Endothelial cell of umbilical vein (primary cell): ENCODE results near the gene TEKTIP1. TPM values are rescaled to one million over a fixed set of nuclear protein-coding genes. Genes with fewer than 3 reads are reported as not detected.

Source experiments
- BruUV-seq: library from RNA; stranded (reverse); fragments of 400-500 nt; replicated peaks from 2 replicates; lab custom pipeline; 2021; lab: Mats Ljungman, UMichigan
- CTCF ChIA-PET: fragments of 300-600, 350-600 bp; sonication (Branson Sonifier 250); formaldehyde crosslinking; loops from one replicate; lab custom pipeline; 2021; ENCODE audit warnings: antibody characterized with exemption, inconsistent platforms; lab: Charles Lee
- POLR2A ChIA-PET: fragments of 300-600, 350-600 bp; sonication (Branson Sonifier 250); formaldehyde crosslinking; loops from one replicate; lab custom pipeline; 2021; ENCODE audit warnings: antibody characterized with exemption, inconsistent platforms; lab: Charles Lee
- DNase-seq: peaks from one replicate; pipeline ENCODE4 v3.0.0-alpha.2; 2011; ENCODE audit warnings: low read depth, low spot score
- FAIRE-seq: peaks from 2 replicates; lab custom pipeline; 2011; peaks lifted over from hg19 to GRCh38; lab: Jason Lieb, UNC
- H2AFZ ChIP-seq: 2 replicates; pipeline ENCODE4 v1.6.0; 2012; ENCODE audit warnings: low read depth, low read length, control low read depth, inconsistent platforms
- H3K27ac ChIP-seq: 2 replicates; pipeline ENCODE4 v1.5.1; 2011; ENCODE audit warnings: low read depth, mild to moderate bottlenecking, control low read depth, low read length, moderate library complexity; ENCODE audit not compliant: insufficient read depth
- H3K27me3 ChIP-seq, 2 experiments: 2 replicates each; pipeline versions ENCODE4 v1.6.0 to v1.6.1; 2011; ENCODE audit warnings: low read length in 2 of 2, mixed read lengths in 1 of 2; ENCODE audit not compliant: control insufficient read depth in 2 of 2, insufficient read depth in 2 of 2
- H3K36me3 ChIP-seq, 2 experiments: 2 replicates in 1 of 2; 3 replicates in 1 of 2; pipeline ENCODE4 v1.5.1; 2011; ENCODE audit warnings: low read length in 2 of 2, mild to moderate bottlenecking in 1 of 2, moderate library complexity in 1 of 2; ENCODE audit not compliant: control insufficient read depth in 2 of 2, insufficient read depth in 2 of 2; ENCODE audit errors: extremely low read depth in 1 of 2
- H3K4me1 ChIP-seq: 3 replicates; pipeline ENCODE4 v1.5.1; 2011; ENCODE audit warnings: mild to moderate bottlenecking, low read length; ENCODE audit not compliant: control insufficient read depth, insufficient read depth; ENCODE audit errors: extremely low read depth
- H3K4me2 ChIP-seq: 2 replicates; pipeline ENCODE4 v1.6.1; 2011; ENCODE audit warnings: low read length, control low read depth, mixed read lengths; ENCODE audit not compliant: insufficient read depth
- H3K4me3 ChIP-seq, 3 experiments: fragments of 200-600 bp in 1 of 3; sonication (generic), shearing (Covaris generic) in 1 of 3; replicated peaks in 1 of 3; 2 replicates each; pipeline ENCODE4 v1.5.1; 2011 to 2016; ENCODE audit warnings: control low read depth in 3 of 3, low read length in 3 of 3, mild to moderate bottlenecking in 2 of 3, inconsistent platforms in 1 of 3, low read depth in 1 of 3, moderate library complexity in 1 of 3; ENCODE audit not compliant: insufficient read depth in 1 of 3
- H3K79me2 ChIP-seq: 2 replicates; pipeline ENCODE4 v1.6.0; 2012; ENCODE audit warnings: low read length, inconsistent platforms; ENCODE audit not compliant: control insufficient read depth, insufficient read depth
- H3K9ac ChIP-seq: replicated peaks from 2 replicates; pipeline ENCODE3; 2011; ENCODE audit warnings: low read length, control low read depth; ENCODE audit not compliant: insufficient read depth; ENCODE audit errors: extremely low read depth
- H3K9me1 ChIP-seq: replicated peaks from 3 replicates; pipeline ENCODE4 v1.6.0; 2011; ENCODE audit warnings: mild to moderate bottlenecking, low read length; ENCODE audit not compliant: control insufficient read depth, insufficient read depth; ENCODE audit errors: extremely low read depth
- H3K9me3 ChIP-seq: replicated peaks from 2 replicates; pipeline ENCODE4 v1.5.1; 2012; ENCODE audit warnings: low read length, inconsistent platforms; ENCODE audit not compliant: control insufficient read depth, insufficient read depth
- H4K20me1 ChIP-seq: replicated peaks from 2 replicates; pipeline ENCODE3; 2011; ENCODE audit warnings: mild to moderate bottlenecking, low read length; ENCODE audit not compliant: control insufficient read depth, insufficient read depth; ENCODE audit errors: extremely low read depth
- EZH2 ChIP-seq: IDR thresholded peaks from 2 replicates; pipeline ENCODE4 v1.6.1; 2012; ENCODE audit warnings: borderline replicate concordance, low read depth, mild to moderate bottlenecking, moderate library complexity, low read length, inconsistent platforms; ENCODE audit not compliant: severe bottlenecking
- FOS ChIP-seq: IDR thresholded peaks from 2 replicates; pipeline ENCODE4 v1.6.1; 2011; ENCODE audit warnings: mild to moderate bottlenecking, low read length, moderate library complexity, borderline replicate concordance; ENCODE audit not compliant: insufficient read depth
- GATA2 ChIP-seq: IDR thresholded peaks from 2 replicates; pipeline ENCODE4 v1.7.0; 2011; ENCODE audit warnings: low read depth, mild to moderate bottlenecking, moderate library complexity, mixed read lengths, low read length; ENCODE audit not compliant: insufficient read length, insufficient read depth
- JUN ChIP-seq: IDR thresholded peaks from 2 replicates; pipeline ENCODE4 v1.6.1; 2011; ENCODE audit warnings: borderline replicate concordance, low read depth; ENCODE audit not compliant: insufficient read length, insufficient read depth
- MYC ChIP-seq: IDR thresholded peaks from one replicate; pipeline ENCODE4 v1.6.1; 2011; ENCODE audit warnings: mild to moderate bottlenecking, low read depth, low read length
- POLR2A ChIP-seq: IDR thresholded peaks from 2 replicates; pipeline ENCODE4 v1.6.1; 2012; ENCODE audit warnings: low read depth, mild to moderate bottlenecking, control low read depth, low read length
- POLR2AphosphoS5 ChIP-seq: IDR thresholded peaks from 2 replicates; pipeline ENCODE4 v1.6.1; 2012; ENCODE audit warnings: low read depth, mild to moderate bottlenecking, control low read depth, low read length, moderate library complexity; ENCODE audit not compliant: insufficient read depth
- dilution Hi-C: fragments of 300-500 bp; cut with MboI; formaldehyde crosslinking; loops from one replicate; pipeline ENCODE4 v1.15.0; 2019; ENCODE audit warnings: low sequenced_read_pairs; ENCODE audit not compliant: extremely low pct_ligation_motif_present
- intact Hi-C: fragments of 100-400 bp; cut with micrococcal nuclease; formaldehyde crosslinking; loops from one replicate; pipeline ENCODE4 v1.10.0; 2022
- polyA plus RNA-seq, 4 experiments: library from polyadenylated mRNA; depleted of rRNA in 3 of 4; stranded (reverse) in 3 of 4; unstranded in 1 of 4; fragments of >200 nt; gene quantifications; 2 replicates each; pipeline versions ENCODE4 v1.2.1 to v1.2.3, GENCODE V29; 2011 to 2012; ENCODE audit warnings: missing spikeins in 1 of 4
- total RNA-seq: library from RNA; stranded (reverse); gene quantifications from 2 replicates; pipeline ENCODE4 v1.2.3, GENCODE V29; 2021
- TF ChIP-seq, protein P1 (sequence below), 2 donors: IDR thresholded peaks; 1 replicate in 1 of 2; 2 replicates in 1 of 2; pipeline ENCODE4 v1.5.1; 2011; ENCODE audit warnings: low read length in 2 of 2, mild to moderate bottlenecking in 2 of 2, moderate library complexity in 2 of 2, control low read depth in 1 of 2, inconsistent platforms in 1 of 2, low read depth in 1 of 2; ENCODE audit not compliant: insufficient read depth in 1 of 2; ENCODE audit errors: extremely low read depth in 1 of 2
- TF ChIP-seq, protein P2 (sequence below): IDR thresholded peaks from 2 replicates; pipeline ENCODE4 v1.6.1; 2011; ENCODE audit not compliant: insufficient read depth, insufficient read length

The TEKTIP1 gene
- total and polyA plus RNA-seq, 2 donors (not counting 3 experiments of a cell fraction or from before 2014, with no cell fraction given): 0.73 TPM; not detected in 1

DNA sequence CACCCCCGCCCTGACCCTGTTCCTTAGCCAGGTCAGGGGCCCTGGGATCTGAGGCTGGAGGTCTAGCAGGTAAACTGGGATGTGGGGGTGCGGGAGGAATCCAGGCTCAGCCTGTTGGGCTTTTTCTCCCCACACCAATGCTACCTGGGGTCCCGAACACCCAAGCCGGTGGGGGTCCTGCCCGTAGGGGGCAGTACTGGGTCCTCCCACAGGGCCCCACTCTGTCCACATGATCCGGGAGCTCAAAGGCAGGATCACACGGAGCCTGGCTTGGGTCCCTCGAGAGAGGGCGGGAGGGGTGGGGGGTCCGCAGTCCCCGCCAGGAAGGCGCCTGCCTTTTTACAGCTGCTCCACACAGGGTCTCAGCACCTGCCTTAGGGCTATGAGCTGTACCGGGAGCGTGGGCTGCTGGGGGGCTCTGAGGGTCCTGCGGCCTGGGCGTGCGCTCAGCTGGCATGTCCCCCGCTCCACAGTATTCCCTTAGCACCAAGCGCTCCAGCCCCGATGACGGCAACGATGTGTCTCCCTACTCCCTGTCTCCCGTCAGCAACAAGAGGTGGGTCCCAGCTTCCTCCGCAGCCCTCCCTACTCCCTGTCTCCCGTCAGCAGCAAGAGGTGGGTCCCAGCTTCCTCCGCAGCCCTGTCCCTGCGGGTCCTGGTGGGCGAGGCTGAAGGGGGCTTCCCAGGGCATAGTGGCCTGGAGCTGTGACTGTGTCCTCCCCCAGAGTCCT, 12.3 kb upstream of the TEKTIP1 start:
- Histone ChIP-seq H3K4me3 (no peak overlapping the region), H3K9me1 (no peaks in the 10 kb centered on the region), H4K20me1 (no peaks in the 10 kb centered on the region), H3K79me2 (peaks cover 7% of the 10 kb centered on the region), H3K4me2 (no peak overlapping the region), H3K9ac (no peak overlapping the region), H3K27me3 (no peaks in the 10 kb centered on the region), H3K27ac (no peak overlapping the region), H3K9me3 (no peaks in the 10 kb centered on the region), H2AFZ (no peak overlapping the region), H3K4me1 (no peaks in the 10 kb centered on the region), H3K36me3 (peaks cover 5 to 51% of the 10 kb centered on the region in 2 experiments)
- no peak for TF ChIP-seq FOS
- TF ChIP-seq, protein P1, sequence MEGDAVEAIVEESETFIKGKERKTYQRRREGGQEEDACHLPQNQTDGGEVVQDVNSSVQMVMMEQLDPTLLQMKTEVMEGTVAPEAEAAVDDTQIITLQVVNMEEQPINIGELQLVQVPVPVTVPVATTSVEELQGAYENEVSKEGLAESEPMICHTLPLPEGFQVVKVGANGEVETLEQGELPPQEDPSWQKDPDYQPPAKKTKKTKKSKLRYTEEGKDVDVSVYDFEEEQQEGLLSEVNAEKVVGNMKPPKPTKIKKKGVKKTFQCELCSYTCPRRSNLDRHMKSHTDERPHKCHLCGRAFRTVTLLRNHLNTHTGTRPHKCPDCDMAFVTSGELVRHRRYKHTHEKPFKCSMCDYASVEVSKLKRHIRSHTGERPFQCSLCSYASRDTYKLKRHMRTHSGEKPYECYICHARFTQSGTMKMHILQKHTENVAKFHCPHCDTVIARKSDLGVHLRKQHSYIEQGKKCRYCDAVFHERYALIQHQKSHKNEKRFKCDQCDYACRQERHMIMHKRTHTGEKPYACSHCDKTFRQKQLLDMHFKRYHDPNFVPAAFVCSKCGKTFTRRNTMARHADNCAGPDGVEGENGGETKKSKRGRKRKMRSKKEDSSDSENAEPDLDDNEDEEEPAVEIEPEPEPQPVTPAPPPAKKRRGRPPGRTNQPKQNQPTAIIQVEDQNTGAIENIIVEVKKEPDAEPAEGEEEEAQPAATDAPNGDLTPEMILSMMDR (IDR thresholded peaks at IDR 0.05; ENCODE audit: extremely low read depth in 1 of 2, insufficient read depth in 1 of 2, low read depth in 1 of 2, low read length in 2 of 2): peak in 1 of 2 donors; percentile 24
- dilution Hi-C loops (no loop called here), intact Hi-C loops (no loop called here)
- DNase-seq (no peak), FAIRE-seq (no peak)
- no TSS peak for BruUV-seq
- ChIA-PET POLR2A (no interaction called here), CTCF (interaction anchor here (1.0 to 1.4 kb wide), 2 partner anchors 18 to 96 kb away, joined by 3 to 5 read pairs; no protein-coding TSS in a partner anchor)

DNA sequence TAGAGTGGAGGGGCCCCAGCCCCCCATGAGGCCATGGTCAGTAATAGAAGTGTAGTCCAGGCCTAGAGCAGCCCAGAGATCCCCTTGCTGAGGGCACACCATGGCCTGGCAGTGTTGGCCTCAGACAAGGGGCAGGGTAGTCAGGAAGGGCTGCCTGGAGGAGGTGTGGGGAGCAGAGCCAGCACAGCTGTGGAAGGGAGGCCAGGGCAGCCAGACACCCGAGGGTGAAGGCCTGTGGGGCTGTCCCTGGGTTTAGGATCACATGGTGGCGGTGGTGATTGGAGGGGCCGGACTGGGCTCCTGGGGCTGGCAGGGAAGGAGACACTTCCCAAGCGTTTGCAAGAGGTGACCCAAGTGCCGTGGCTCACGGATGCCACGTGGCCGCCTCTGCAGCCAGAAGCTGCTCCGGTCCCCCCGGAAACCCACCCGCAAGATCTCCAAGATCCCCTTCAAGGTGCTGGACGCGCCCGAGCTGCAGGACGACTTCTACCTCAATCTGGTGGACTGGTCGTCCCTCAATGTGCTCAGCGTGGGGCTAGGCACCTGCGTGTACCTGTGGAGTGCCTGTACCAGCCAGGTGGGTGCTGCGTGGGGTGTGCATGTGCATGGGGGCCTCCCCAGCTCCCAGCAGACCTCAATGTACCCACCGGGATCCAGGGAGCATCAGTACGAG, 11.6 kb upstream of the TEKTIP1 start:
- intact Hi-C loops: no loop called here
- H3K9ac ChIP-seq: no peak overlapping the region
- BruUV-seq: no TSS peak
- H3K9me3 ChIP-seq: no peaks in the 10 kb centered on the region
- no peaks in the 10 kb centered on the region for H3K9me1 ChIP-seq
- DNase-seq: no peak
- ChIA-PET CTCF (interaction anchor here (1.0 to 1.4 kb wide), 2 partner anchors 17 to 96 kb away, joined by 3 to 5 read pairs; no protein-coding TSS in a partner anchor), POLR2A (no interaction called here)
- no peaks in the 10 kb centered on the region for H4K20me1 ChIP-seq
- H2AFZ ChIP-seq: no peak overlapping the region
- H3K4me1 ChIP-seq: no peaks in the 10 kb centered on the region
- peaks cover under 1% of the 10 kb centered on the region for H3K79me2 ChIP-seq
- dilution Hi-C loops: no loop called here
- H3K27me3 ChIP-seq: no peaks in the 10 kb centered on the region
- H3K4me2 ChIP-seq: no peak overlapping the region
- FAIRE-seq: no peak
- H3K4me3 ChIP-seq: no peak overlapping the region
- TF ChIP-seq EZH2 (no peak), FOS (no peak), GATA2 (no peak), MYC (no peak), JUN (no peak), POLR2A (no peak), POLR2AphosphoS5 (no peak)
- TF ChIP-seq, protein P1 (IDR thresholded peaks at IDR 0.05; ENCODE audit: extremely low read depth in 1 of 2, insufficient read depth in 1 of 2, low read depth in 1 of 2, low read length in 2 of 2): no peak
- TF ChIP-seq, protein P2, sequence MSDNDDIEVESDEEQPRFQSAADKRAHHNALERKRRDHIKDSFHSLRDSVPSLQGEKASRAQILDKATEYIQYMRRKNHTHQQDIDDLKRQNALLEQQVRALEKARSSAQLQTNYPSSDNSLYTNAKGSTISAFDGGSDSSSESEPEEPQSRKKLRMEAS: no peak
- H3K27ac ChIP-seq: no peak overlapping the region
- H3K36me3 ChIP-seq: peaks cover 7 to 54% of the 10 kb centered on the region in 2 experiments
